Thyroid gland (tissue), 4 donors: ENCODE measurements around the gene STAG3.

Experiments
- CTCF ChIP-seq, 6 experiments: fragments of 200-600 bp in 3 of 6; fragments of 450-650 bp in 3 of 6; sonication (generic) in 3 of 6; IDR thresholded peaks; one replicate each; pipeline ENCODE4 v1.5.1; 2016 to 2019; ENCODE audit warnings: antibody characterized with exemption in 6 of 6, mild to moderate bottlenecking in 2 of 6, inconsistent platforms in 1 of 6, moderate library complexity in 1 of 6
- POLR2A ChIP-seq, 2 donors: fragments of 450-650 bp; IDR thresholded peaks; one replicate each; pipeline ENCODE4 v1.6.1; 2017; ENCODE audit warnings: antibody characterized with exemption in 2 of 2, mild to moderate bottlenecking in 2 of 2, moderate library complexity in 1 of 2

GRCh38 chr7:100211342-100211780, 33.6 kb downstream of the STAG3 start:
- TF ChIP-seq CTCF (IDR thresholded peaks at IDR 0.05) (no peak), POLR2A (IDR thresholded peaks at IDR 0.05) (no peak)
